ENCODE measurements around the gene DPPA5. TPM values are rescaled to one million over a fixed set of nuclear protein-coding genes. Genes with fewer than 3 reads are reported as not detected.
"Not testable (repeated sequence)": the region's sequence is repeated elsewhere in the genome, so short reads cannot be mapped to it uniquely, and the experiment has no call there.

The DPPA5 gene
- polyA plus RNA-seq, 1 donor from 2014 or later = not detected

- Histone ChIP-seq H2AFZ (ENCODE audit: low read depth, low read length) (no peak within 1 kb of the TSS), H4K20me1 (ENCODE audit: insufficient read depth) (no peaks in the 10 kb centered on the region), H3K27ac (ENCODE audit: low read length) (no peak within 1 kb of the TSS), H3K9me3 (ENCODE audit: low read length) (no peaks in the 10 kb centered on the region), H3K9ac (ENCODE audit: low read length) (no peak within 1 kb of the TSS), H3F3A (ENCODE audit: insufficient read depth, low read length, poor library complexity, severe bottlenecking) (no peaks in the 10 kb centered on the region), H3K4me3 (ENCODE audit: low read length) (no peak within 1 kb of the TSS), H3K4me2 (ENCODE audit: low read length) (no peak within 1 kb of the TSS), H3K36me3 (ENCODE audit: insufficient read depth, low read length) (no peaks in the 10 kb centered on the region), H3K27me3 (ENCODE audit: insufficient read depth, low read depth, low read length) (no peaks in the 10 kb centered on the region), H3K9me2 (ENCODE audit: insufficient read depth, low read length) (no peaks in the 10 kb centered on the region), H3K79me2 (replicated peaks; ENCODE audit: insufficient read depth, low read length) (no peaks in the 10 kb centered on the region)
- no peak for TF ChIP-seq MXI1 (conservative IDR thresholded peaks at IDR 0.05; ENCODE audit: poor library complexity, severe bottlenecking)
Measured at GRCh38 chr6:73394577-73395354, 40.7 kb upstream of the DPPA5 start, which contains the start of gene DDX43. Gene DDX43 (plus strand): TSS chr6:73394828. CDS start chr6:73394906, 78 bp downstream.

GRCh38 chr6:73393278-73393677, 39.2 kb upstream of the DPPA5 start:
- no peak overlapping the region for H3K27ac ChIP-seq (ENCODE audit: low read length)
- no peak overlapping the region for H3K4me3 ChIP-seq (ENCODE audit: low read length)
- H4K20me1 ChIP-seq (ENCODE audit: insufficient read depth) = no peaks in the 10 kb centered on the region
- H3K9ac ChIP-seq (ENCODE audit: low read length) = no peak overlapping the region
- TF ChIP-seq REST (IDR thresholded peaks at IDR 0.05; ENCODE audit: borderline replicate concordance) = no peak
- TF ChIP-seq CTCF (IDR thresholded peaks at IDR 0.05; ENCODE audit: poor library complexity, severe bottlenecking) = no peak
- TF ChIP-seq POLR2AphosphoS5 (IDR thresholded peaks at IDR 0.05) = no peak
- no peak for TF ChIP-seq MXI1 (conservative IDR thresholded peaks at IDR 0.05; ENCODE audit: poor library complexity, severe bottlenecking)
- TF ChIP-seq TAF1 (IDR thresholded peaks at IDR 0.05; ENCODE audit: low read depth) = no peak
- no peak for TF ChIP-seq EZH2 (IDR thresholded peaks at IDR 0.05; ENCODE audit: borderline replicate concordance, insufficient read depth, low read length, poor library complexity, severe bottlenecking)
- no peak for TF ChIP-seq SMC3 (conservative IDR thresholded peaks at IDR 0.05; ENCODE audit: poor library complexity)
- no peak for TF ChIP-seq RAD21 (conservative IDR thresholded peaks at IDR 0.05)
- no peak for TF ChIP-seq EP300 (conservative IDR thresholded peaks at IDR 0.05; ENCODE audit: poor library complexity, severe bottlenecking)
- H3K9me2 ChIP-seq (ENCODE audit: insufficient read depth, low read length) = no peaks in the 10 kb centered on the region
- H3K4me2 ChIP-seq (ENCODE audit: low read length) = no peak overlapping the region
- H3F3A ChIP-seq (ENCODE audit: insufficient read depth, low read length, poor library complexity, severe bottlenecking) = no peaks in the 10 kb centered on the region
- peaks cover 11% of the 10 kb centered on the region for H3K27me3 ChIP-seq (ENCODE audit: insufficient read depth, low read depth, low read length)
- no peak overlapping the region for H2AFZ ChIP-seq (ENCODE audit: low read depth, low read length)
- no peaks in the 10 kb centered on the region for H3K9me3 ChIP-seq (ENCODE audit: low read length)
- no peaks in the 10 kb centered on the region for H3K36me3 ChIP-seq (ENCODE audit: insufficient read depth, low read length)
- no peaks in the 10 kb centered on the region for H3K79me2 ChIP-seq (replicated peaks; ENCODE audit: insufficient read depth, low read length)

GRCh38 chr6:73392188-73392587, 38.1 kb upstream of the DPPA5 start:
- not testable (repeated sequence) for H3K4me3 ChIP-seq (ENCODE audit: low read length); H4K20me1 ChIP-seq (ENCODE audit: insufficient read depth); H3K9me2 ChIP-seq (ENCODE audit: insufficient read depth, low read length); H3K9ac ChIP-seq (ENCODE audit: low read length); H3K4me2 ChIP-seq (ENCODE audit: low read length); H3F3A ChIP-seq (ENCODE audit: insufficient read depth, low read length, poor library complexity, severe bottlenecking); H3K79me2 ChIP-seq (replicated peaks; ENCODE audit: insufficient read depth, low read length); H3K36me3 ChIP-seq (ENCODE audit: insufficient read depth, low read length); H2AFZ ChIP-seq (ENCODE audit: low read depth, low read length); H3K9me3 ChIP-seq (ENCODE audit: low read length); H3K27ac ChIP-seq (ENCODE audit: low read length)
- H3K27me3 ChIP-seq (ENCODE audit: insufficient read depth, low read depth, low read length) = peaks cover 13% of the 10 kb centered on the region
